ENCODE data around the gene GSDMA.
A peak's percentile ranks its signal among the peaks of the same experiment; 100 is the strongest.

The GSDMA gene

DNA sequence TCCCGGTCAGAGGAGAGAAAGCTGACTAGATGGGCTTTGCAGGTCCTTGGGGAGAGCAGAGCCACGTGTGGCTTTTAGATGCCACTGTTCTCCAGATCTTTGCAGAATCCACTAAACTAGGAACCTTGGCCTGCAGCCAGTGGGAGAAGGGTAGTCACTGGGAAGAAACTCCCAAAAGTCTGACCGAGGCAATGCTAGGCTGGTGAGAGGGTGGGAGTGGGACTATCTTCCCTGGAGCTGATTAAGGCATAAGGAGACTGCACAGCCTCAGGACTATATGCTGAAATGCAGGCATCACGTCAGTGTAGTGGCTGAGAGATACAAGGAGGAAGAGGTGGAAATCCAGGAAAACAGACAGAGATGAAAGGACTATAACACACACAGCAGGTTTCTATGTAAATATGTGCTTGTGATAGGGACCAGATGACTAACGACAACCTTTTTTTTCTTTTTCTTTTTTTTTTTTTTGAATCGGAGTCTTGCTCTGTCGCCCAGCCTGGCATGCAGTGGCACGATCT lies 2.2 kb upstream of the GSDMA start:
- DNase-seq (ENCODE audit: low spot score): no peak

DNA sequence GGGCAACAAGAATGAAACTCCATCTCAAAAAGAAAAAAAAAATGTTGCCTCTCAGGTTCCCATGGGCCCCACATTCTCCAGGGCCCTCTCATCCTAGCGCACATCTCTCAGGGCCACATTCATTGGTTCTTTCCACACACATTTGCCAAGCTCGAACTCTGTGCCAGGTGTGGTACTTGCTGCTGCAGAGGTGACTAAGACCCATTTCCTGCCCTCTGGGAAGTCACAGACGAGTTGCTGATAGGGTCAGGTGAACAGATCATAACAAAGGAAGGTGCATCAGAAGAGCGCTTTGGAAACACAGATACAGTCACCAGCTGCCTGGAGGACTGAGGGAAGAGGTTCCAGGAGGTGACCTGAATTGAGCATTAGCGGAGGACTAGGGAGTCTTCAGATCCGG lies 1.0 kb downstream of the GSDMA start:
- no peak for DNase-seq (ENCODE audit: low spot score)

DNA sequence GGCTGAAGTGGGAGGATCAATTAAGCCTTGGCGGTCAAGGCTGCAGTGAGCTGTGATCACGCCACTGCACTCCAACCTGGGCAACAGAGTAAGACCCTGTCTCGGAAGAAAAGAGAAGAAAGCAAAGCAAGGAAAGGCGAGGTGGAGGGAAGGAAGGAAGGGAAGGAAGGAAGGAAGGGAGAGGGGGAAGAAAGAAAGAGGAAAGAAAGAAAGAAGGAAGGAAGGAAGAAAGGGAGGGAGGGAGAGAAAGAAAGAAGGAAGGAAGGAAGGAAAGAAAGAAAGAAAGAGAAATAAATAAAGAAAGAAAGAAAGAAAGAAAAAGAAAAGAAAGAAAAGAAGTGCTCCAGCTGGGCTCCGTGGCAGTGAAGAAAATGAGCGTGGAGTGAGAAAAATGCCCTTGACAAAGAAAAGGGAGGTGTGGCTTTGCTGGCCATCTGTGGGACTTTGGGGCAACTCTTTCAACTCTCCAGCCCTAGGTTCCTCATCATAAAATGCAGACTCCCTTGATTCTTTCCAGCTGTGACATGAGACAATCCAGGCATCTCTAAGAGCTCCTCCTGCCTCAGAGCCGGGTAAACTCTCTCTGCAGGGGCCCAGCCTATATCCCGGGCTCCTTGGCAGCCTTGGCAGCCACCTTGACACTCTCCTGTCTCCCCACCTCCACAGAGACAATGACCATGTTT lies 2.4 kb downstream of the GSDMA start:
- no peak for DNase-seq (ENCODE audit: low spot score)

DNA sequence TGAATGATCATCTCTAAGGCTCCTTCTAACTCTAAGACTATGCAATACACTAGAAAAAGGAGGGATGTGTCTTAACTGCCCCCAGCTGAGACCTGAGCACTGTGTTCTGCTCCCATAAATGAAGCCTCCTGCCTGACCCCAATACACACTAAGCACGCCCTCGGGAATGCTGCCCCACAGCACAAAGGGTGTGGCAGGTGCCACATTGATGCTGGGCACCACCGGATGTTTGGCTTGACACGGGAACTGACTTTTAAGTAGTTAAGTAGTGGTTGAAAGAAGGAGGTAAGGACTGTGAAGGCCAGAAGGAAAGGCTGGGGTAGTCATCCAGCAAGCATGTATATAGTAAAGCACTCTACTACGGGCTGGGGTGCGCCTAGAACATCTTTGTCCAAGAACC lies 4.0 kb downstream of the GSDMA start:
- DNase-seq (ENCODE audit: low spot score): no peak

DNA sequence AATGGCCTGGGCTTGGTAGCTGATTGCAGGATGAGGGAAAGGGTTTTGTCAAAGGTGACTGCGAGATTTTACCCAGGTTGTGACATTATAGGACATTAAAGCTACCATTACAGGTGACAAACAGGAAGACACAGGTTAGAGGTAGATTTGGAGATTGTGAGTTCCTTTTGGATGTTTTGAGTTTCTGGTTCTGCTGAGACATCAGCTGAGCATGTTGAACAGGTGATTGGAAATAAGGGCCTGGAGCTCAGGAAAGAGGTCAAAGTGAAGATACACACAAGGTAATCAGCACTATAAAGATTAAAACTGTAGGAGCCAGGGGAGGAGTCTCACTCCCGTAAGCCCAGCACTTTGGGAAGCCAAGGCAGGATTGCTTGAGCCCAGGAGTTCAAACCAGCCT lies 6.0 kb downstream of the GSDMA start:
- DNase-seq (ENCODE audit: low spot score): no peak

DNA sequence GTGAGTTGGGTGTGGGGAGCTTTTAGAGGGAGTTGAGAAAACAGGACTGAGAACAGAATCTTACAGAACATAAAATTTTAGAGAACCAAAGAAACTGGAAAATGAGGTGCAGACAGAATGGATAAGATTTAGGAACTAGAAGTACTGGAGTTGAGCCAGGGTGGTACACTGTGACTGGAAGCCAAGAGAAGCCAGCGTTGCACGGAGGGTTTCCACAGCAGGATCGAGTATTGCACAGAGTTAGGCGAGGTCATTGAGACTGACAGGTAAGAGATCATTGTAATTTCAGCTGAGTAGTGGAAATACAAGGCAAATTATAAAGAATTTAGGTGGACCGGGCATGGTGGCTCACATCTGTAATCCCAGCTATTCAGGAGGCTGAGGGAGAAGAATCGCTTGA lies 6.6 kb downstream of the GSDMA start:
- DNase-seq (ENCODE audit: low spot score): no peak

DNA sequence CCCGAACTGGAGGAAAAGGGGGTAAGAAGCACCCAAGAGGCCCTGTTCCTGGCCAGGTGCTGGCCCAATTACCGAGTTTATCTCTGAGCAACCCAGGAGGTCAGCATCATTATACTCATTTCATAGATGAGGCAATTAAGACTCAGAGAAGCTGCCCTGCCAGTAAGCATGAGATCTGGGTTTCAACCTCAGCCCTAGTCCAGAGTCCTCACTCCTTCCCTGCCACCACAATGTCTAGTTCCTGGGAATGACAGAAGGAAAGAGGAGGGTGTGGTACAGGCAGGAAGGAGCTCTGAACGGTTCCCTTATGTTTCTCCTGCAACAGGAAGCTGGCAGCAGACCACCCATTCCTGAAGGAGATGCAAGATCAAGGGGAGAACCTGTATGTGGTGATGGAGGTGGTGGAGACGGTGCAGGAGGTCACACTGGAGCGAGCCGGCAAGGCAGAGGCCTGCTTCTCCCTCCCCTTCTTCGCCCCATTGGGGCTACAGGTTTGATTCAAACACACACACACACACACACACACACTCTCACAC lies 7.4 kb downstream of the GSDMA start:
- no peak for DNase-seq (ENCODE audit: low spot score)

DNA sequence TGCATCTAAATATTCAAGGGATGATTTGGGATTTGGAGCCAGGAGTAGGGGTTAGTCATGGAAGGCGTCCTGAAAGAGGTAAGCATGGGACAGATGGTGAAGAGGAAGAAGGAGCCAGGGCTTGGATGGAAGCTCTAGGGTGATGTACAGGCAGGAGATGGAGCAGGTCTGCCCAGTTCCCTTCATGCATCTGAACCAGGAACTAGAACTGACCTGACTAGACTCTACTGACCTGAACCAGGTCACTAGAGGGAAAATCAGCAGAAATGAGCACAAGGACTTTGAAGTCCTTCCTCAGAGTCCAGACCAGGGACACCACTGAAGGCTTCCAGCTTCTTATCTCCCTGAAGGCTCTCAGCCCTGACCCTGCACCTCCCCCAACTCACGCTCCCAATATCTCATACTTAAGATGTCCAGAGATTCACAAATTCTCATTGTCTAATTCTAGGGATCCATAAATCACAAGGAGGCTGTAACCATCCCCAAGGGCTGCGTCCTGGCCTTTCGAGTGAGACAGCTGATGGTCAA lies 8.3 kb downstream of the GSDMA start:
- no peak for DNase-seq (ENCODE audit: low spot score)

DNA sequence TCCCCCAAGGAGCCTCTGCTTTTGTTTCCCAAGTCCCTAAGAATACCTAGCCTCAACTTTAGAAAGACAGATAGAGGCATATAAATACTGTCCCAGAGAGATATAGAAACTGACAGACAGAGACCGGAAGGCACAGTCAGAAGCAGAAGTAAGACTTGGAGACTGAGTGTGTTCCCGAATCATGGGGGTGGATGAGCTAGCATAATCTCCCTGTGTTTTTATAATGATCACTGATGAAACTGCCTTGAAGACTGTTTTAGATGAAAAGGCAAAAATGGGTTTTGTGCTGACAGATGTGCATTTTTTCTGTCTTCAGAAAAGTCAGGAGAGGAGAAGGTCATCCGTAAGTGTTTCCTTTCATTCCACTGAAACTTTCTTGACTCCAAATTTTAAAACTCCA lies 9.5 kb downstream of the GSDMA start:
- DNase-seq (ENCODE audit: low spot score): no peak

DNA sequence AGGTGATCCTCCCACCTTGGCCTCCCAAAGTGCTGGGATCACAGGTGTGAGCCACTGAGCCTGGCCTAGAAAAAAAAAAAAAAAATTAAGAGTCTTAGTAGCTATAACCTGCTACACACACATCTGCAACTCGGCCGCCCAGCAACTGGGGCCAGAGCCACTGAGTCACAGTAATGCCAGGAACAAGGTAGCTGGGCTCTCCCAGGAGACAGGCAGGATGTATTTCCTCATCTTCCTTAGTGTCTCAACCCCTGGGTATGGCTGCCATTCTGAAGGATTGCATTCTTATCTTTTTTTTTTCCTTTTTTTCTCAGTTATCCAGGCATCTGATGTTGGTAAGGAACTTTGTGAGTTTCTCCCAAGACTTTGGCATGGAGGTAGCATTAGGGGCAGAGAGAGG lies 10.7 kb downstream of the GSDMA start:
- peak; percentile 53 for DNase-seq (ENCODE audit: low spot score)

DNA sequence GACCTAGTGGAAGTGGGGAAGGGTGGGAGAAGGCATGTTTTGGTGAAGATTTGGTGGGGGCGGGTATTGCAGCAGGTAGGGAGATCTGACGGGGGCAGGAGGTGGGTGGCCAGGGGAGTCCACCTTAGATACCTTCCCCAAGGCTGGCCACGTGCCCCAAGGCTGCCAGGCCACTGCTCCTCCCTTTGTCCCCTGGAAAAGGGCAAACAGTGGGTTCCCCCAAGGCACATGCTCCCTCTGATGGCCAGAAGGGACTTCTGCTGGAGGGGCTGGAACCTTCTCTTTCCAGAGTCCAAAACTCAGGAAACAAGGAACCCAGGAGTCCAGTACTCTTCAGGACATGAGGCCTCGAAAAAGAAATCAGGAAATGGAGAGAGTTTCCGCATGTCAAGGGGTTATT lies 11.6 kb downstream of the GSDMA start:
- DNase-seq (ENCODE audit: low spot score): no peak

DNA sequence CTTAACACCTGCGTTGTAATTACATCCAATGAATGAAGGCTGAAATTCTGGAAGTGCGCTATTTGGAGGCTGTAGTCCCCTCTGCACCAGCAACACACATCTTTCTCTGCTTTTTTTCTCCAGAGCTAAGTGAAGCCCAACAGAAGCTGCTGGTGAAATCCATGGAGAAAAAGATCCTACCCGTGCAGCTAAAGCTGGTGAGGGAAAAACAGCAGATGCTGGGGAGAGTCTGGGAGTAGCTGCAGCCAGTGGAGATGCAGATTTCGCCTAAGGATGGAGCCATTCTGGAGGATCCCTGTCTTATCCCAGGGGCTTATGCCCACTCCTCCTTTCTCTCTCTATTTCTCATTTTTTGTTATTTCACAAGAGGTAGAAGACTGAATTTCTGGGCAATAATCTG lies 13.0 kb downstream of the GSDMA start:
- no peak for DNase-seq (ENCODE audit: low spot score)

DNA sequence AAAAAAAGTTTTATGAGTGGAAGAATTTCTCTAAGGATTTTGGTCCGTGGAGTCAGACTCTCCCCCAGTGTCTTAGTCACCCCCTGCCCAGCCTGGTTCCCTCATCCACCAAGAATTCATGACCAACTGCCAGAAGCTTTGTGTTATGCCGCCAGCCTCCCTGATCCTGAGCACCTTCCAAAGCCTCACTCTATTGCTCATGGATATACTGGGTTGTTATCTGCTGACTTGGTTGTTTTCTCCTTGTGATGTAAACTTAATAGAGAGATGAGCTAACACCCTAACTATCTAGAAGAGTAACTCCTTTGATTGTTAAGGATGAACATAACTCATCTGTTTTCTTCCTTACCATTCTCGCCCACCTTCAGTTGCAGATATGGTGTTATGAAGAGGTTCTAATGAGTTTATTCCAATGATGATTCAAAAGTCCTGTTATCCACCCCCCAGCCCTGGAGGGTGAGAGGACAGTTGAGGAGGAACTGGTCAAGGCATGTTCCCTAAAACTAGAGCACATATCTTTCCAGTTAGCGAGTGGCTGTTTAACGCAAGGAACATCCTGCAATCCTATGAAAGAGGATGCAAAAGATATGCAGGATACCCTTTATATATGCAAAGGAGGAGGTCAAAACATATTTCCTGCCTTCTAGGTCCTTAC lies 16.3 kb downstream of the GSDMA start:
- peak; percentile 82 for DNase-seq (ENCODE audit: low spot score)

DNA sequence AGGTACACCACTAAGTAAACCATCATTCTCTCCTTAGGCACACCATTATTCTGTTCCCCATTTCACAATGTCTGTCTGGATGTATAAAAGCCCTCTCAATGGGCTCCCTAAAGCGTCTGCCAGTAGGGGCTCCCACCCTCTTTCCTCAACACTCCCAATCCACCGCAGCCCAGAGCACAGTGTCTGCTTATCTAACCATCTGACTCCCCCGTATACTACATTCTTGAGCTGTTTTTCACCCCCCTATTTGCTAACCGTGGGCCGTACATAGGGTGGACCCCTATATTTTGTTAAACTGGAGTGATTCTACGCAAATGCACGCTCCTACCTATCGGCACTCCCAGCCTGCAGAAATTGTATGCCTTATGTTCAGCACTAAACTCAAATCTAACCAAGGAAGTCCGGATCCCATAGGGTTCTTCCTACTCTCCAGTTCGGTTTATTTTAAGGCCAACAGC lies 17.1 kb downstream of the GSDMA start:
- DNase-seq (ENCODE audit: low spot score): peak; percentile 30

DNA sequence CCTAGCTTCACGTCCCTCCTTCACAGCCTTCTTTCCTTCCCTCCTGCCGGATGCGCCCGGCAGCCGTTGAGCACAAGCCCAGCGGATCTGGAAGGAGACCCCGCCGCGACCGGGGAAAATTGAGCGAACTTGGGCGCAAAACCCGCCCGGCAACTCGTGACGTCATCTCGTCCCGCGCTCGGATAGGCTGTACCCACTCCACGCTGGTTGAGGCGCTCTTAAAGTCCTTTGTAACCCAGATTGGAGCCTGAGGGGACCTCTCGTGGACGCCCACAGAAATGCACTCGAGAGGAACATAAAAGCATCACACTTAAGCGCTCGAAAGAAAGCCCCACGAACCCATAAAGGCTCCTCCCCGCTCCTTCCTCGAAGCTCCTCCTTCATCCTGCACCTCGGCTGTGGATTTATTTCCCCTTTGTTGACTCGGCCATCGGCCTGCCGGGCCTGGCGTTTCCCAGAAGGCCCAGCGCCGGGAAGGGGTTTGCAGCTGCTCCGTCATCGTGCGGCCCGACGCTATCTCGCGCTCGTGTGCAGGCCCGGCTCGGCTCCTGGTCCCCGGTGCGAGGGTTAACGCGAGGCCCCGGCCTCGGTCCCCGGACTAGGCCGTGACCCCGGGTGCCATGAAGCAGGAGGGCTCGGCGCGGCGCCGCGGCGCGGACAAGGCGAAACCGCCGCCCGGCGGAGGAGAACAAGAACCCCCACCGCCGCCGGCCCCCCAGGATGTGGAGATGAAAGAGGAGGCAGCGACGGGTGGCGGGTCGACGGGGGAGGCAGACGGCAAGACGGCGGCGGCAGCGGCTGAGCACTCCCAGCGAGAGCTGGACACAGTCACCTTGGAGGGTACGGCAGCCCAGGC lies 17.8 kb downstream of the GSDMA start, which contains the start of gene PSMD3:
Gene PSMD3 (plus strand): TSS at position 457 of the 856 bp plus-strand sequence. CDS start 164 bp downstream, at position 621.
- DNase-seq (ENCODE audit: low spot score): peak; percentile 96

DNA sequence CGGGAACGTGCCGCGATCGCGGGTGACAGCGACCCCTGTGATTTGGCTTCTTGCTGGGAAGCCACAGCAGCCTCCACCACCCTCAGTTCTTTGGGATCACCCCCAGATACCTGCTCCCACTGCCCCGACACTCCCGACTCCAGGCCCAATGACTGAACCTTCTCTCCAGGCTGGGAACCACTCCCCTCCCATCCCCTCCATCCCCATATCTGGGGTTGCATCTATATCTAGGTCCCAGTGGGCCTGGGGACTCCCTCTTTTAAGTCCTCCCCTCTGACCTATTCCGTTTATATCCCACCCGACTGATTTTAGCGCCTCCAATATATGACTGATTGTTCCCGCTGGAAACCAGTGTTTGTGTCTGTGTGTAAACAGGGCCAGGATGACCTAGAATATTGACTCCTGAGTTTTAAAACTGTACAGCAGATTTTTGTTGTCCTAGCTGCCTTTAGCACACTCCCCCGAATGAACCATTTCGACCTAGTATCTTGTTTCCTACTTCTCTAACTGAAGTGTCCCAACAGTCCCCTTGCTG lies 18.5 kb downstream of the GSDMA start:
- peak; percentile 28 for DNase-seq (ENCODE audit: low spot score)

DNA sequence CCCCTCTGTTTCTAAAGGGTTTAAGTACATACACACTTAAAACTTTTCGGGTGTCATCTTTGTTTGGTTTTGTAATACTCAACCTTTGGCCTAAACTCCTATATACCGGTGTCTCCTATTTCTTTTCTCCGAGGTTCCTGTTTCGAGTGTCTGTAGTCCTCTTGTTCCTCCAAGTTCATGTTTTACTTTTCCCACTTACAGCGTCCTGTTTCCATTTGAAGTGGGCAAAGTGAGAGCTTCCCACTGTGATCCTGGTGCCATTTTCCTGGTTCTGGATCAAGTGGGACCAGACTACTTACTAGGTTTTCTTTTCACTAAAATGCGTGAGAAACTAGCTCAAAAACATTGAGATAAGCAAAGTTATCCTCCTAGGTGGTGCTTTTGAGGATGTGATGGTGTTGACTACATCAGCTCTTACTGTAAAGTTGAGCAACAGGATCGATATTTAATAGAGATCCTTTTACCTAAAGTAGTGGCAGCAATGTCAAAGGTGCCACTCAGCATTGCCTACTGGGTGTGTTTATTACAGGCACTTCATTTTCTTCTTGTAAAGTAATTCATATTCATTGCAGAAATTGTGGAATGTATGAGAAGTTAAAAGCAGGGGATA lies 19.1 kb downstream of the GSDMA start:
- no peak for DNase-seq (ENCODE audit: low spot score)

DNA sequence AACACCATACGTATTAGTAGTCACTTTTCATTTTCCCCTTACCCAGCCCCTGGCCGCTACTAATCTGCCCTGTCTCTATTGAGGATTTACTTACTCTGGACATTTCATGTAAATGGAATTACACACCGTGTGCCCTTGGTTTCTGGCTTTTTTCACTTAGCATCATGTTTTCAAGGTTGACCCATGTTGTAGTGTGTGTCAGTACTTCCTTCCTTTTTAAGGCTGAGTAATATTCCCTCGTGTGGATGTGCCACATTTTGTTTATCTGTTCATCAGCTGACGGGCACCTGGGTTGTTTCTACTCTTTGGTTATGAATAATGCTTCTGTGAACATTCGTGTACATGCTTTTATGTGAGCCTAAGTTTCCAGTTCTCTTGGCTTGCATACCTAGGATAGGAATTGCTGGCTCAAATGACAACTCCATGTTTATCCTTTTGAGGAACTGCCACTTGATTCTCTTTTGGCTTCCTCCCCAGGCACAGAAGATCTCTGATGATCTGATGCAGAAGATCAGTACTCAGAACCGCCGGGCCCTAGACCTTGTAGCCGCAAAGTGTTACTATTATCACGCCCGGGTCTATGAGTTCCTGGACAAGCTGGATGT lies 25.5 kb downstream of the GSDMA start:
- no peak for DNase-seq (ENCODE audit: low spot score)

DNA sequence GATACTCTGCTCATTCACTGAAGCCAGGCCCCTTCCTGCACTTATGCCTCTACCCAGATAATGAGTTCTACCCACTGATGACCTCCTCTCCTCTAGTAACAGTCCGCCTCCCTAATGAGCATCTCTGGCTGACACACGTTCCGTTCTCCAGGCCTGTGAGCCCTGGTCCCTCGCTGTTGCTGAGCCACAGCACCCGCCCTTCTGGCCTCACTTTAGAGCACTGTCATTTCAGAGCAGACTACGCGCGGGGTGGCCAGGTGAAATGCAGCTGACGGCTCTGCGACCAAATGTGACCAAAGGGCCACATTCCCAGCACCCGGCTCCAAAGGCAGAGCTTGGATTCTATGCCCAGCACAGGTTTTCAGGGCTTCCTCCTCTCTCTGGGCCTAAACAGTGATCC lies 31.6 kb downstream of the GSDMA start:
- DNase-seq (ENCODE audit: low spot score): no peak

DNA sequence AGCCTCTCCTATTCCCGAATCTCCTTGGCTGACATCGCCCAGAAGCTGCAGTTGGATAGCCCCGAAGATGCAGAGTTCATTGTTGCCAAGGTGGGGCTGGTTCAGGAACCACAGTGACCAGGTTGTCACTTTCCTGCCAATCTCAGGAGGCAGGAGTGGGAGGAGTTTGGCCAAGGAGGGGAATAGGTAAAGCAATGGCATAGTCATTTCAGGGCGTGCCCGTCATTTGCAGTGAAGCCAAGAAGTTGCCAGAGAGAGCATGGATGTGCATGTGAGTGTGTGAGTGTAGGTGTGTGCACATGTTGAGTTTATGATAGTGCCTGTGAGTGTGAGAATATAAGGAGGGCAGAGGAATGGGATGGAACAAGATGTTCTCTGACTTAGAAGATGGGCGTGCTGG lies 32.6 kb downstream of the GSDMA start:
- no peak for DNase-seq (ENCODE audit: low spot score)

DNA sequence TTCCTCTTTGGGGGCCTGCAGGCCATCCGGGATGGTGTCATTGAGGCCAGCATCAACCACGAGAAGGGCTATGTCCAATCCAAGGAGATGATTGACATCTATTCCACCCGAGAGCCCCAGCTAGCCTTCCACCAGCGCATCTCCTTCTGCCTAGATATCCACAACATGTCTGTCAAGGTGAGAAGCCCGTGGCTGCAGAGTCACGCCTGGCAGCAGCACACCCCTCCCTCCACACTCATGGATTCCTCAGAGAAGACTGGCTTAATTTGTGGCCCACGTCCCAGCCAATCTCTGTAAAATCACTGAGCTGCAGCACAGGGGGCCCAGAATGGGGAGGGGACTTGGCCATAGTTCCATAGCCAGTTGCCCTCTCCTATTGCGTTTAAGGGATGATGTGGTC lies 33.4 kb downstream of the GSDMA start:
- DNase-seq (ENCODE audit: low spot score): no peak

Measured in GM03348 (cell line).